ENCODE measurements around the gene KMT2D.
A peak's percentile ranks its signal among the peaks of the same experiment; 100 is the strongest.
"Not testable (repeated sequence)": the region's sequence is repeated elsewhere in the genome, so short reads cannot be mapped to it uniquely, and the experiment has no call there.

The KMT2D gene

GRCh38 chr12:49064767-49065152 lies 4.2 kb upstream of the KMT2D start:
- Histone ChIP-seq H3K4me1 (ENCODE audit: control insufficient read depth in 1 of 2, insufficient read depth in 2 of 2, low read length in 2 of 2) (peaks cover 11 to 14% of the 10 kb centered on the region in 2 donors), H3K36me3 (ENCODE audit: control insufficient read depth in 1 of 2, insufficient read depth in 2 of 2, low read length in 2 of 2) (no peaks in the 10 kb centered on the region), H3K9me3 (ENCODE audit: control insufficient read depth in 1 of 2, low read length in 2 of 2) (no peaks in the 10 kb centered on the region), H3K4me3 (ENCODE audit: low read depth in 1 of 2, low read length in 2 of 2) (no peak overlapping the region), H3K27me3 (ENCODE audit: control insufficient read depth in 1 of 2, insufficient read depth in 2 of 2, low read length in 2 of 2) (no peaks in the 10 kb centered on the region), H3K9ac (ENCODE audit: low read depth in 1 of 2, low read length in 2 of 2) (no peak overlapping the region), H3K27ac (ENCODE audit: low read depth, low read length) (no peak overlapping the region)

DNA sequence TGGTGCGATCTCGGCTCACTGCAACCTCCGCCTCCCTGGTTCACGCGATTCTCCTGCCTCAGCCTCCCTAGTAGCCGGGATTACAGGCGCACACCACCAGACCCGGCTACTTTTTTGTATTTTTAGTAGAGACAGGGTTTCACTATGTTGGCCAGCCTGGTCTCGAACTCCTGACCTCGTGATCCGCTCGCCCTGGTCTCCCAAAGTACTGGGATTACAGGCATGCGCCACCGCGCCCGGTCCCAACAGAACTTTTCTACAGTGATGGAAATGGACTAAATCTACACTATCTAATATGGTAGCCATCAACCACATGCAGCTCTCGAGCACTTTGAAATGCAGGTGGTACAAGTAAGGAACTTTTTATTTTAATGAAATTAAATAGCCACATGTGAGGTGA lies 1.3 kb upstream of the KMT2D start:
- H3K4me3 ChIP-seq (ENCODE audit: low read depth in 1 of 2, low read length in 2 of 2); H3K9me3 ChIP-seq (ENCODE audit: control insufficient read depth in 1 of 2, low read length in 2 of 2); H3K27ac ChIP-seq (ENCODE audit: low read depth, low read length); H3K9ac ChIP-seq (ENCODE audit: low read depth in 1 of 2, low read length in 2 of 2); H3K36me3 ChIP-seq (ENCODE audit: control insufficient read depth in 1 of 2, insufficient read depth in 2 of 2, low read length in 2 of 2); H3K27me3 ChIP-seq (ENCODE audit: control insufficient read depth in 1 of 2, insufficient read depth in 2 of 2, low read length in 2 of 2): not testable (repeated sequence)
- peaks cover 25 to 31% of the 10 kb centered on the region in 2 donors for H3K4me1 ChIP-seq (ENCODE audit: control insufficient read depth in 1 of 2, insufficient read depth in 2 of 2, low read length in 2 of 2)

DNA sequence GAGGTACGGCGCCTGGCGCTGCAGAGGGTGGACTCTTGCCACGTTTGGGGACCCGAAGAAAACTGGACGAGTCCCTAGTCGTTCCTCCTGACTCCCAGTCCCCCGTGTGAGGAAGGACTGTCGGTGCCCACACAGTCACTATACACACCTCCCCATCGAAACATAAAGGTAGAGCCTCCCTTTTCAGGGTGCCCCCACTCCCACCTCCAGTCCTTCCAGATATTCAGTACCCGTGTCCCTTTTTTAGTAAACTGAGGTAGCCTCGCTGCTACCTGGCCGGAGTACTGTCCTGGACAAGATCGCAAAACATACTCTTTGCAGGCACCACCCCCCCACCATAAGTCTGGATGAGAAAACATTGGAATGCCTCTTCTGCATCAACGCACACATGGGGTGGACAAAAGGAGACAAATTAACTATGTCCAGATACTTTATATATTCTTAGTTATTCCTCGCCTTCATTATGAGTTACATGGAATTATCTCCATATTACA lies 610 bp upstream of the KMT2D start:
- Histone ChIP-seq H3K27me3 (ENCODE audit: control insufficient read depth in 1 of 2, insufficient read depth in 2 of 2, low read length in 2 of 2) (no peaks in the 10 kb centered on the region), H3K4me3 (ENCODE audit: low read depth in 1 of 2, low read length in 2 of 2) (peak overlapping the region; percentile 87 to 97), H3K27ac (ENCODE audit: low read depth, low read length) (no peak overlapping the region), H3K36me3 (ENCODE audit: control insufficient read depth in 1 of 2, insufficient read depth in 2 of 2, low read length in 2 of 2) (no peaks in the 10 kb centered on the region), H3K9ac (ENCODE audit: low read depth in 1 of 2, low read length in 2 of 2) (peak overlapping the region; percentile 87 to 95), H3K4me1 (ENCODE audit: control insufficient read depth in 1 of 2, insufficient read depth in 2 of 2, low read length in 2 of 2) (peaks cover 32 to 38% of the 10 kb centered on the region in 2 donors), H3K9me3 (ENCODE audit: control insufficient read depth in 1 of 2, low read length in 2 of 2) (no peaks in the 10 kb centered on the region)

DNA sequence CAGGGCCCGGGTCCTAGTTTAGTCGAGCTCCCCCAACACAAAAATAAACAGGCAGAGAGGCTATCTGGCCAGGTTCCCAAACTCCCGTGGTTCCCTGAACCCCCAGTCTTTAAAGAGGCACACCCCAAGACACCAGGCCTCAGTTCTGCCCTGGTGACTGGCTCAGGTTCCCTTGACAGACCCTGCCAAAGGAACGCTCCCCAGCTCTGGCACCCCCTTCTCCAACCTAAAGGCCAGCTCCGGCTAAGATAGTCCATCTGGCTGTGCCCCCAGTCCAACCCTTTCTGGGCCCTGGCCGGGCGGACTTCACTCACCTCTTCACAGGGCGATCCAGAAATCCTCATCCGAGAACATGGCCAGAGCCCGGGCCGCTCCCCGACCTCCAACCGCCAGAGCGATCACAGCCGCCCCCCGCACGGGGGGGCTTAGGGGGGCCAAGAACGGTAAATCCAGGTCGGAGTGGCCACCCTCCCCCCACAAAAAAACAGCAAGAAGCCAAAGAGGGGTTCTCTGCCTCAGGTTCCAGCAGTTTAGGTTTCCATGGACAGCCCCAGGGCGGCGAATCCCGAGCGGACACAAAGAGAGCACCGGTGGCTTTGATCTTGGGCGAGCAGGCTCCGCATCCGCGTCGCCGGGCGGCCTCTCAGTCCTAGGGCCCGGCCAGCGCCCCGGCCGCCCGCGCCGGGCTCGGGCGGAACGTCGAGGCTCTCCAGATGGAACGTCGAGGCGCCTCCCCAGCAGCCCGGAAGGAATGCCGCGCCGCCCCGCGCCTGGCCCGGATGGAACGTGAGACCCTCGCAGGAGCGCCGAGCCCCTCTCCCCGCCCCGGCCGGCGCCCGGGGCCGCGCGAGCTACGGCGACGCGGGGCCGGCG lies 1.1 kb downstream of the KMT2D start:
- Histone ChIP-seq H3K9me3 (ENCODE audit: control insufficient read depth in 1 of 2, low read length in 2 of 2) (no peaks in the 10 kb centered on the region), H3K27ac (ENCODE audit: low read depth, low read length) (peak overlapping the region; percentile 96), H3K9ac (ENCODE audit: low read depth in 1 of 2, low read length in 2 of 2) (peak overlapping the region; percentile 87 to 95), H3K27me3 (ENCODE audit: control insufficient read depth in 1 of 2, insufficient read depth in 2 of 2, low read length in 2 of 2) (no peaks in the 10 kb centered on the region), H3K4me3 (ENCODE audit: low read depth in 1 of 2, low read length in 2 of 2) (peak overlapping the region; percentile 87 to 97), H3K36me3 (ENCODE audit: control insufficient read depth in 1 of 2, insufficient read depth in 2 of 2, low read length in 2 of 2) (peaks cover 5 to 8% of the 10 kb centered on the region in 2 donors), H3K4me1 (ENCODE audit: control insufficient read depth in 1 of 2, insufficient read depth in 2 of 2, low read length in 2 of 2) (peaks cover 45 to 49% of the 10 kb centered on the region in 2 donors)

DNA sequence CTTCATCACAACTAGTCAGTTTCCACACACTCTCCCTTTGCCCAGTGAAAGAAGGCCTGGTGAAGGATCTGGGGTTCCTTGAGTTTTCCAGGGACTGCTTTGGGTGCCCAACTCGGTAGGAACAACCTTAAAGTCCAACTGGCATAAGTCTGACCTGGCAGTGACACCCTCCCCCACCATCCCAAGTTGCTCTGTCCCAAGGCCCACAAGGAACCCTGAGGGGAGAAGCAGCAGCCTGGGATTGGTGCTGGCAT lies 1.6 kb downstream of the KMT2D start:
- Histone ChIP-seq H3K36me3 (ENCODE audit: control insufficient read depth in 1 of 2, insufficient read depth in 2 of 2, low read length in 2 of 2) (peaks cover 11 to 14% of the 10 kb centered on the region in 2 donors), H3K4me1 (ENCODE audit: control insufficient read depth in 1 of 2, insufficient read depth in 2 of 2, low read length in 2 of 2) (peaks cover 45 to 49% of the 10 kb centered on the region in 2 donors)

DNA sequence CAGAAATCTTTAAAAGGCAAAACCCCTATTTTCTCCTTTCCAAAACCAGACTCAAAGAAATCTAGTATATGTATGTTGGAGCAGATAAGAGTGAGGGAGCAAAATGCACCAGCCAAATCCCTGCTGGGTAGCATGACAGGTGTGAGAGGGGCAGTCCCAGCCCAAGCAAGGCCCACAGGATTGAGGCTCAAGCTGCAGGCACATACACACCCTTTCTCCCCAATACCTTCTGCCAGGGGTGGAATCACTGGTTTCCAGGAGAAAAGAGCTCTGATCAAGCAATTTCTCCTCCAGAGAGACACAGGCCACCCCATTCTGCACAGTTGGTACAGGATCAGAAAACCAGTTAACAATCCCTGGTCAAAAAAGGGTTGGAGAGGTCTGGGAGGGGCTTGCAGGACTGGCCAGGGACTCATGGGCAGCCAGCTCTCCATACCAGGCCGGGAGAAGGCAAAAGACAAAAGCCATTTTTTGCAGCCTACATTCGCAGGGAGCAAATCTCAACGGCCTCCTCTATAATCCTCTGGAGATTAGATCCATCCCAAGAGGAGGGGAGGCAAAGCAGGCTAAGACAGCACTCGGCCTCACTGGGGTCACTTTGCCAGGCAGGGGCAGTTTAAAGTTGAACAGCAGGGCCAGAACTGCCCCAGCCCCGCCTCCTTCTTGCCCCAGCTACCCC lies 2.1 kb downstream of the KMT2D start:
- no peaks in the 10 kb centered on the region for H3K9me3 ChIP-seq (ENCODE audit: control insufficient read depth in 1 of 2, low read length in 2 of 2)
- H3K36me3 ChIP-seq (ENCODE audit: control insufficient read depth in 1 of 2, insufficient read depth in 2 of 2, low read length in 2 of 2): peaks cover 16 to 19% of the 10 kb centered on the region in 2 donors
- peaks cover 45 to 49% of the 10 kb centered on the region in 2 donors for H3K4me1 ChIP-seq (ENCODE audit: control insufficient read depth in 1 of 2, insufficient read depth in 2 of 2, low read length in 2 of 2)
- H3K4me3 ChIP-seq (ENCODE audit: low read depth in 1 of 2, low read length in 2 of 2): peak overlapping the region; percentile 87 to 97
- peak overlapping the region; percentile 87 to 95 for H3K9ac ChIP-seq (ENCODE audit: low read depth in 1 of 2, low read length in 2 of 2)
- no peaks in the 10 kb centered on the region for H3K27me3 ChIP-seq (ENCODE audit: control insufficient read depth in 1 of 2, insufficient read depth in 2 of 2, low read length in 2 of 2)
- H3K27ac ChIP-seq (ENCODE audit: low read depth, low read length): no peak overlapping the region

More for the DNA sequence above, 1.6 kb downstream of the KMT2D start:
- no peaks in the 10 kb centered on the region for H3K27me3 ChIP-seq (ENCODE audit: control insufficient read depth in 1 of 2, insufficient read depth in 2 of 2, low read length in 2 of 2)
- H3K27ac ChIP-seq (ENCODE audit: low read depth, low read length): no peak overlapping the region
- peak overlapping the region; percentile 87 to 97 for H3K4me3 ChIP-seq (ENCODE audit: low read depth in 1 of 2, low read length in 2 of 2)
- H3K9ac ChIP-seq (ENCODE audit: low read depth in 1 of 2, low read length in 2 of 2): peak overlapping the region; percentile 87 to 95
- H3K9me3 ChIP-seq (ENCODE audit: control insufficient read depth in 1 of 2, low read length in 2 of 2): no peaks in the 10 kb centered on the region

- H3K9me3 ChIP-seq (ENCODE audit: control insufficient read depth in 1 of 2, low read length in 2 of 2): no peaks in the 10 kb centered on the region
- H3K4me3 ChIP-seq (ENCODE audit: low read depth in 1 of 2, low read length in 2 of 2): peak overlapping the region; percentile 87 to 97
- H3K27me3 ChIP-seq (ENCODE audit: control insufficient read depth in 1 of 2, insufficient read depth in 2 of 2, low read length in 2 of 2): no peaks in the 10 kb centered on the region
- H3K36me3 ChIP-seq (ENCODE audit: control insufficient read depth in 1 of 2, insufficient read depth in 2 of 2, low read length in 2 of 2): peaks cover 22 to 25% of the 10 kb centered on the region in 2 donors
- peaks cover 45 to 49% of the 10 kb centered on the region in 2 donors for H3K4me1 ChIP-seq (ENCODE audit: control insufficient read depth in 1 of 2, insufficient read depth in 2 of 2, low read length in 2 of 2)
- H3K27ac ChIP-seq (ENCODE audit: low read depth, low read length): peak overlapping the region; percentile 24
- H3K9ac ChIP-seq (ENCODE audit: low read depth in 1 of 2, low read length in 2 of 2): peak overlapping the region; percentile 87 to 95
Observed at GRCh38 chr12:49057888-49058287, 2.7 kb downstream of the KMT2D start.

DNA sequence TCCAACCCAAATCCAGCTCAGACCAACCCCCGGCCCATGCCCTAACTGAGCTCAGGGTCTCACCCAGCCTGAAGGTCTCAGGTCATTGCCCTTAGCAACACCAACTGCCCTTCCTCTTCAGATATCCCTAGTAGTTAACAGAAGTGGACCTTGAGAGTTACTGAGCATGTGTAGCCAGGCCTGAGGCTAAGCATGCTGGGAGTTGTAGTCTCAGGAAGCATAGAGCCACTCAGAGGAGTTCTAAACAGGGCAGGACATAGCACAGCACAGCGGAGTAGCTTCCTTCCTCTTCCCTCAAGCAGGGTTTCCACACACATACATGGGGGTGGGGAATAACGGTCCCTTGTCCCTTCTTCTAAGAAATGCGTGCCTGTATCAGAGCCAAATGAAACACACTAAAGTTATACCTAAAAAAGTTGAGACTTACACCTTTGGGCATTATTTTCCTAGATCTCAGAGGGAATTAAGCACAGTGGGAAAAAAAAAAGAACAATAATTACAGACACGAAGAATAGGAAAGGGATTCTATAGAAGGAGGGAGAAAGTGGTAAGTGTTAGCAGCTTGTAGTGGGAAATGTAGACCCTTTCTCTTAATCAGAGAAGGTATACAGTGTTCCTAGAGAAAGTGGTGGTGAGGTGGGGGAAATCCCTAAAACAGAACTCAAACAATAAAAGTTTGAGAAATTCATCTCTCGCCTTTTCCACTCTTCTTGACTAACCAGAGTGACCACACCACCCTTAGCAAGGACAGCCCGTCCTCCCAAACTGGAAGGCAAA lies 4.4 kb downstream of the KMT2D start:
- Histone ChIP-seq H3K27me3 (ENCODE audit: control insufficient read depth in 1 of 2, insufficient read depth in 2 of 2, low read length in 2 of 2) (no peaks in the 10 kb centered on the region), H3K9me3 (ENCODE audit: control insufficient read depth in 1 of 2, low read length in 2 of 2) (no peaks in the 10 kb centered on the region), H3K36me3 (ENCODE audit: control insufficient read depth in 1 of 2, insufficient read depth in 2 of 2, low read length in 2 of 2) (peaks cover 37 to 42% of the 10 kb centered on the region in 2 donors), H3K9ac (ENCODE audit: low read depth in 1 of 2, low read length in 2 of 2) (peak overlapping the region in 1 of 2 donors; percentile 22), H3K4me3 (ENCODE audit: low read depth in 1 of 2, low read length in 2 of 2) (peak overlapping the region; percentile 87 to 97), H3K4me1 (ENCODE audit: control insufficient read depth in 1 of 2, insufficient read depth in 2 of 2, low read length in 2 of 2) (peaks cover 39 to 43% of the 10 kb centered on the region in 2 donors), H3K27ac (ENCODE audit: low read depth, low read length) (no peak overlapping the region)

- Histone ChIP-seq H3K4me1 (ENCODE audit: control insufficient read depth in 1 of 2, insufficient read depth in 2 of 2, low read length in 2 of 2) (peaks cover 39 to 42% of the 10 kb centered on the region in 2 donors), H3K27me3 (ENCODE audit: control insufficient read depth in 1 of 2, insufficient read depth in 2 of 2, low read length in 2 of 2) (no peaks in the 10 kb centered on the region), H3K9me3 (ENCODE audit: control insufficient read depth in 1 of 2, low read length in 2 of 2) (no peaks in the 10 kb centered on the region), H3K36me3 (ENCODE audit: control insufficient read depth in 1 of 2, insufficient read depth in 2 of 2, low read length in 2 of 2) (peaks cover 48 to 53% of the 10 kb centered on the region in 2 donors), H3K27ac (ENCODE audit: low read depth, low read length) (no peak overlapping the region), H3K4me3 (ENCODE audit: low read depth in 1 of 2, low read length in 2 of 2) (no peak overlapping the region), H3K9ac (ENCODE audit: low read depth in 1 of 2, low read length in 2 of 2) (no peak overlapping the region)
Observed at GRCh38 chr12:49055092-49055491, 5.5 kb downstream of the KMT2D start.

Data from duodenal mucosa (tissue), 2 donors.